Prostate gland (tissue), 2 donors: ENCODE data around the gene ADAMTS1.

Experiments
- POLR2A ChIP-seq: fragments of 450-650 bp; IDR thresholded peaks from one replicate; pipeline ENCODE4 v1.6.1; 2016; ENCODE audit warnings: antibody characterized with exemption, mild to moderate bottlenecking
- POLR2AphosphoS5 ChIP-seq: sonication (generic); formaldehyde crosslinking; IDR thresholded peaks from one replicate; pipeline ENCODE4 v1.6.1; 2017; ENCODE audit warnings: antibody characterized with exemption
- TF ChIP-seq, protein P1 (sequence below), 4 experiments: fragments of 200-600 bp in 2 of 4; fragments of 450-650 bp in 2 of 4; sonication (generic) in 2 of 4; IDR thresholded peaks; 1 replicate in 3 of 4; 2 replicates in 1 of 4; pipeline ENCODE4 v1.5.1; 2016 to 2019; ENCODE audit warnings: antibody characterized with exemption in 4 of 4, mild to moderate bottlenecking in 2 of 4, moderate library complexity in 2 of 4

DNA sequence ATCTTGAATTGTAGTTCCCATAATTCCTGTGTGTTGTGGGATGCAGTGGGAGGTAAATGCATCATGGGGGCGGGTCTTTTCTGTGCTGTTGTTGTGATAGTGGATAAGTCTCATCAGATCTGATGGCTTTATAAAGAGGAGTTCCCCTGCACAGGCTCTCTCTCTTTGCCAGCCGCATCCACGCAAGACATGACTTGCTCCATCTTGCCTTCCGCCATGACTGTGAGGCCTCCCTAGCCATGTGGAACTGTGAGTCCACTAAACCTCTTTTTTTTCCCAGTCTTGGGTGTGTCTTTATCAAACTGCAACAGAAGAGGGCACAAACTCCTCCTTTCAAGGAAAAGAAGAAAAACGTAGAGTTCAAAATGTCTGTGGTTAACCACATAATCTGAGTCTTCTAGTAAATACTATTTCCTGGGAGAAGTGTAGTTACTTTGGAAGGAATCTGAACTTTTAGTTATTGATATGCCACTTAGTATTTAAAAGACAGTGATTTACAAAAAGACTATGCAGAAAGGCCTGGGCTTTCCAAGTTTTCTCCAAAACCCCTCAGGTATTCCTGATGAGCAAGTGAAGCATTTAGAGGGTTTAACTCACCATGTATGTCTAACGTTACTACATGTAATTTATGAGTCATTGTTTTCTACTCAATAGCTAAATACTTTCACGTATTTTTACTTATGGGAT is 10.0 kb downstream of the ADAMTS1 start:
- TF ChIP-seq POLR2A (no peak), POLR2AphosphoS5 (no peak)
- TF ChIP-seq, protein P1, sequence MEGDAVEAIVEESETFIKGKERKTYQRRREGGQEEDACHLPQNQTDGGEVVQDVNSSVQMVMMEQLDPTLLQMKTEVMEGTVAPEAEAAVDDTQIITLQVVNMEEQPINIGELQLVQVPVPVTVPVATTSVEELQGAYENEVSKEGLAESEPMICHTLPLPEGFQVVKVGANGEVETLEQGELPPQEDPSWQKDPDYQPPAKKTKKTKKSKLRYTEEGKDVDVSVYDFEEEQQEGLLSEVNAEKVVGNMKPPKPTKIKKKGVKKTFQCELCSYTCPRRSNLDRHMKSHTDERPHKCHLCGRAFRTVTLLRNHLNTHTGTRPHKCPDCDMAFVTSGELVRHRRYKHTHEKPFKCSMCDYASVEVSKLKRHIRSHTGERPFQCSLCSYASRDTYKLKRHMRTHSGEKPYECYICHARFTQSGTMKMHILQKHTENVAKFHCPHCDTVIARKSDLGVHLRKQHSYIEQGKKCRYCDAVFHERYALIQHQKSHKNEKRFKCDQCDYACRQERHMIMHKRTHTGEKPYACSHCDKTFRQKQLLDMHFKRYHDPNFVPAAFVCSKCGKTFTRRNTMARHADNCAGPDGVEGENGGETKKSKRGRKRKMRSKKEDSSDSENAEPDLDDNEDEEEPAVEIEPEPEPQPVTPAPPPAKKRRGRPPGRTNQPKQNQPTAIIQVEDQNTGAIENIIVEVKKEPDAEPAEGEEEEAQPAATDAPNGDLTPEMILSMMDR (IDR thresholded peaks at IDR 0.05) = no peak
